GM19467 (cell line): ENCODE measurements around the gene EYA3.

Source experiments
- ATAC-seq: cut with Tn5 transposase; IDR thresholded peaks from one replicate; pipeline ENCODE4 v1.9.1; 2021; ENCODE audit warnings: mild to moderate bottlenecking, moderate library complexity; ENCODE audit not compliant: unreplicated experiment

The EYA3 gene

GRCh38 chr1:28071813-28072212 lies 16.6 kb downstream of the EYA3 start:
- no peak for ATAC-seq

DNA sequence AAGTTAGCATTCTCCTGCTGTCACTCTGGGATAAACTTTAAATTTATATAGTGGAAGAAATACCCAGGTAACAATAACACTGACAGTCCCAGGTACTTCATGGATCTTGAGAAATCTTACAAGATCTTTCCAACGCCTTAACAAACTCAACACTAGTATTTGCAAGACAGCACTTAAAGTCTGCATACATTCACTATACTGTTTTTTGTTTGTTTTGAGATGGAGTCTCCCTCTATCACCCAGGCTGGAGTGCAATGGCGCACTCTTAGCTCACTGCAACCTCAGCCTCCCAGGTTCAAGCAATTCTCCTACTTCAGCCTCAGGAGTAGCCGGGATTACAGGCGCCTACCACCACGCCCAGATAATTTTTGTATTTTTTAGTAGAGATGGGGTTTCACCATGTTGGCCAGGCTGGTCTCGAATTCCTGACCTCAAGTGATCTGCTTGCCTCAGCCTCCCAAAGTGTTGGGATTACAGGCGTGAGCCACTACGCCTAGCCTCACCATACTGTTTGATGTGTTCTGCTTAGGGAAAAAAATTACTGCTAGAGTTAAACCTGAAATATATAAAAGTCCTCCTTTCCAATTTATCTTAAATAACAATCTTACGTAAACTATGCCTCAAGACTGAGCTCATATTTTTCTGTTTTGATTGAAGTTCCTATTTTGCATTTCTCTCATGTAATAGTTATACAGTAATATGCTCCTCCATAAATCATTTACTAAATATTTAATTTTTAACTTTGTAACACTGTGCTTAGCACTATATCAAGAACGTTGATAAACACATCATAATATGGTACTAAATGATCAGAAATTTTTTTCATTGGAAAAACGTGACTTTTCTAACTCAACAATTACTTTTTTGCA lies 17.5 kb downstream of the EYA3 start:
- no peak for ATAC-seq

- no peak for ATAC-seq
Measured at GRCh38 chr1:28067523-28068090, 20.8 kb downstream of the EYA3 start.

GRCh38 chr1:28066393-28067154 lies 21.8 kb downstream of the EYA3 start:
- no peak for ATAC-seq

DNA sequence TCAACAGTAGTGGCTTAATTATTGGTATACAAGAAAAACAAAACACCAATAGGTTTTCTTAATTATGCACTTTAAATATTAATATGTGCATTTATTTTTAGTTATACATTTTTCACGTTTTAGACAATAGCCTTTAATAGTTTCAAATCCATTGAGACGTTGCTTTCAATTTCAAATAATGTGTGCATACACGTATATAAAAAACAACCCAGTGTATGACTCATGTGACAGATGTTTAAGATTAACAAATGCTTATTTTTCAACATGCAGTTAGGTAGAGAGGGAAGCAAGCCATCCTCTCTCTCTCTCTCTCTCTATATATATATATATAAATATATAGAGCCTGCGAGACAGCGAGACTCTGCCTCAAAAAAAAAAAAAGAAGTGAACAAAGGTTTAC lies 24.3 kb downstream of the EYA3 start:
- no peak for ATAC-seq

- no peak for ATAC-seq
Measured at GRCh38 chr1:28062806-28063205, 25.6 kb downstream of the EYA3 start.

DNA sequence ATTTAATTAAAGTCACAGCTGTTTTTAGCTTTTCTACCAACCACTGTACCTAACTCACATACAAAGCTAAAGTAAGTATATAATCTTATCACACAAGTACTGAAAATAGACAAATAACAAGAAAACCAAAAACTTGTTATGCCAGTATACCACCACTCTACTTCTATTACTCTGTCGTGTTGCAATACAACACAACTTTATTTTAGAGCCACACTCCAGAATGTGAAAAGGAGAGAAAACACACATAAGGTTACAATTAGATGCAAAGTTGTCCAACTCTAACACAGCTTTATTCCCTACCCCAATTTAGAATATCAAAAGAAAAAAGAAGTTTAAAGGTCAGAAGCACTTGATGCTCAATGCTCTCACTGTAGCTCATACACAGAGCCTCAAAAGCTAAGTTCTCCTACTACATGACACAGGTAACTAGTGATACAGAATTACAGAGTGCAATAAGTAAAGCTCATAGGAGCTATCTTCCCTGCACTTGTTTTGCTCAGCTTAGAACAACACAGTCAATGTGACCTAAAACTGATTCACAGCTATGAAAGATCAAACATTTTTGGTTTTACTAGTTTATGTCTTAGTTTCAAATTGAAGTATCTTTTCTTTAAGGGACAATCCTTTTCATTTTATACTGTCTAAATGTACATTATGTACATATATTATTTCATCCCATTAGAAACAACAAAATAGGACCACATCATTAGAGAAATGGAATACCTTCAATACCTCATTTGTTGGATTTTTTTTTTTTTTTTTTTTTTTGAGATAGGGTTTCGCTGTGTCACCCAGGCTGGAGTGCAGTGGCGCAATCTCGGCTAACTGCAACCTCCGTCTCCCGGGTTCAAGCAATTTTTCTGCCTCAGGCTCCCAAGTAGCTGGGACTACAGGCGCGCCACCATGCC lies 29.2 kb downstream of the EYA3 start:
- no peak for ATAC-seq

GRCh38 chr1:28058168-28058567 lies 30.2 kb downstream of the EYA3 start:
- ATAC-seq: no peak

- ATAC-seq: no peak
Measured at GRCh38 chr1:28056129-28056925, 32.1 kb downstream of the EYA3 start.

GRCh38 chr1:28050776-28051175 lies 37.6 kb downstream of the EYA3 start:
- ATAC-seq: no peak

DNA sequence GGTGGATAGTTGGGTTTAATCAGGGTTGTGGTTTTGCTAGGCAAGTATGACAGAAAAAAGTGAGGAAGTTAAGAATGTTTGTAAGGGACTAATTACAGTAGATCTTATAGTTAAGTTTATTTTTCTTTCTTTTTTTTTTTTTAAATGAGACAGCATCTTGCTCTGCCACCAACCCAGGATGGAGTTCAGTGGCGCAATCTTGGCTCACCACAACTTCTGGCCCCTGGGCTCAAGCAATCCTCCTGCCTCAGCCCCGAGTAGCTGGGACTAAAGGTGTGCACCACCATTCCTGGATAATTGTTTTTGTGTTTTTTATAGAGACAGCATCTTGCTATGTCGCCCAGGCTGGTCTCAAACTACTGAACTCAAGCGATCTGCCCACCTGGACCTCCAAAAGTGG lies 41.7 kb downstream of the EYA3 start:
- no peak for ATAC-seq

GRCh38 chr1:28045777-28046176 lies 42.6 kb downstream of the EYA3 start:
- ATAC-seq: no peak

DNA sequence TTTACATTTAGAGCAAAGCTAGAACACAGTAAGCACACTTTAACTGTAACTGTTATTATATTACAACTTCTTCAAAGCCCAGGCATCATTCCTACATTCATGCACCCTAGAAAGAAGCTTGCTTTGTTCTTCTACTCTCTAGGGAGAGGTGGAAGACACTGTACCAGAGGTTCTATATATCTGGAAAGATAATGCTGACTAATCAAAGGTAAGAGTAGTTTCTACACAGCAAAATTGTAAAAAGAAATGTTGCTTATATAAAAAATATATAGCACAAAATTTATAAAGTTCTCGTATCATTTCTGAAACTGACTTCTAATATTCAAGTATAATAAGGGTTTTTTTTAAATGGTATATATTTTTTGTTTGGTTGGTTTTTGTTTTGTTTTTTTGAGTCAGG lies 44.0 kb downstream of the EYA3 start:
- no peak for ATAC-seq

DNA sequence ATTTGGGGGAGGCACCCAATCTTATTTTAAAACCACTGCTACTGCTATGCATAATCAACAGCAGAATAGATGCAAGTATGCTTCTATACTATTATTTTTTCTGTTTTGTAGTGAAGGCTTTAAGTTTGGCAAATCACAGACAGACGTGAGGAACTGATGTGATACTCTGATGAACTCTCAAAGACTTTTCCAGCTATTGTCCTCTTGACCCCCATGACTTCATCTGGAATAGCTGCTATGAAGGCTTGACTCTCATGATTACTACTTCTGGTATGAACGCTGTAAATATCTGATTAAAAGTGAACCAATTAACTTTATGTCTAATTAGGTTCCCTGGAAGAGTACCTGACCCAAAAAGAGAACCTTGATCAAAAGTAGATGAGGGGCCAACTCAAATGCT lies 49.1 kb downstream of the EYA3 start:
- ATAC-seq: no peak

GRCh38 chr1:28037946-28038345 lies 50.5 kb downstream of the EYA3 start:
- ATAC-seq: no peak

DNA sequence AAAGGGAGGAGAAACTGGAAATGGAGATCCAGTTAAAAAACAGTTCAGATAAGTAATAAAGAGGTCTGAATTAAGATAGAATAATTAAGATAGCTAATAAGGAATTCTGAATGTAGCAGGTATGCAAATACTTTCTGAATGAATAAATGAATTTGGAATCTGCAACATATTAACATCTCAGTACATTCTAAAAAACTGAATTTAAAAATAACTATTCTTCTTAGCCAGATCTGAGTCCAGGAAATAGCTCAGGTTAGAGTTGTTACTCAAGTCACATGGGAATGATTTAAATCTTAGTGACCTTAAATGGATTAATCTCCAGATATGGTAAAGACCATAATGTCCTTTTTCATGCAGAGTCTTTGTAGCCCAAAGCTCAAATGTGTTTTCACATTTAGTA lies 51.2 kb downstream of the EYA3 start:
- ATAC-seq: no peak

DNA sequence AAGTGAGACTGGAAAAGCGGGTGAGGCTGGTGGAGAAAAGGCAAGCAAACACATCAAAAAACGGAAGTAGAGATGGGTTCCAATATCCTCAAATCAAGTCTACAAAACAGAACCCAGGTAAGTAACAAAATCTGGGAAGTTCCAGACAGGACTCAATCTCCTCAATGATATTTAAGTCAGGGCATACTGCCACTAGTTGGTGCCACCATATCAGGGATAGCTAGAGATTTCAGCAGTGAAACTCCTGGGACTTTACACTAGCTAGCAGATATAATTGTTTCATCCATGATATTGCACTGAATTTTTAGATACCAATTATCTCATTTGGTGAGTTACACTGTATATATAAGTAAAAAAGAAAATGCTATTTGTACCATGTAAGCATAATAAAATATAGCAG lies 52.0 kb downstream of the EYA3 start:
- ATAC-seq: no peak

GRCh38 chr1:28035420-28035819 lies 53.0 kb downstream of the EYA3 start:
- no peak for ATAC-seq

GRCh38 chr1:28032281-28032680 lies 56.1 kb downstream of the EYA3 start:
- ATAC-seq: no peak

DNA sequence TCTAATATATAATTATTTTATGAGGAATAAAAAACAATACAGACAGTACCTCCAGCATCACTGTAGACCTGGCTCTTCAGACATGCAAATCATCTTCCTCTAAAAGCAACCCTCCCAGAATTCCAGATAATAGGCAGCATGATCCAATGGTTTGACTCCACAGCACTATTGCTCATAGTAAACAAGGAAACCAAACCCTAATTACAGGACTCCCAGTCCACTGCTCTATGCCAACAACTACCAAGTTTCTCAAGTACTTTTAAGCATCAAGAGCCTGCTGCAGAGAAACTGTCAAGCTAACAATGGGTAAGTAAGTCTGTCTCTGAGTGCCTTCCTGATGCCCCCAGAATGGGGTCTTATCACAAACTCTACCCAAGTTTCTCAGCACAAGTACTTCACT lies 57.2 kb downstream of the EYA3 start:
- no peak for ATAC-seq
